ENCODE data around the gene GPR137.

GRCh38 chr11:64266339-64266738, 19.3 kb upstream of the GPR137 start:
- no peak for TF ChIP-seq CTCF (IDR thresholded peaks at IDR 0.05)
- TF ChIP-seq POLR2A (IDR thresholded peaks at IDR 0.05): no peak
- TF ChIP-seq POLR2AphosphoS5 (IDR thresholded peaks at IDR 0.05): no peak
- TF ChIP-seq EP300 (IDR thresholded peaks at IDR 0.05): no peak

Measured in suprapubic skin (tissue), 4 donors.